Activated CD8-positive, alpha-beta memory T cell treated with anti-CD3 and anti-CD28 coated beads for 48 hours (primary cell): ENCODE data around the gene ADAMTS2.

Experiments
- DNase-seq, 3 experiments: peaks; one replicate each; pipeline ENCODE4 v3.0.0-alpha.2; 2020; ENCODE audit warnings: low read depth in 2 of 3, low spot score in 2 of 3

ADAMTS2 gene

DNA sequence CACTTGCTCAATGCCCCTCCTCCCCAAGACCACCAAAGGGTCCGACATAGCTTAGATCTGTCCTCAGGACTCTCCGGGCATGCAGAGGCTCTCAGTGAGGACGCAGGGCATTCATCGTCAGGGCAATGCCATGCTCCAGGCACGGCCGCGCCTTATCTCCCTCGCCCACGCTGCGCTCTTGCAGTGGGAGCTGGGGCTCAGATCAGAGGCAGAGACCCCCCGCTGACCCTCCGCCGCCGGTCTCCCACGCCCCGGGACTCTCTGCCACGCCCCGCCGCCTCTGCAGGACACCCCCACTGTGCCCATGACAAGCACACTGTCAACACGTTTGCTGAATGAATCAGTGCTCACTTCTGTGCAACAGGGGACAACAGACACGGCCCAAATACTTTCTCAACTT, 140.7 kb downstream of the ADAMTS2 start:
- DNase-seq, result no peak

DNA sequence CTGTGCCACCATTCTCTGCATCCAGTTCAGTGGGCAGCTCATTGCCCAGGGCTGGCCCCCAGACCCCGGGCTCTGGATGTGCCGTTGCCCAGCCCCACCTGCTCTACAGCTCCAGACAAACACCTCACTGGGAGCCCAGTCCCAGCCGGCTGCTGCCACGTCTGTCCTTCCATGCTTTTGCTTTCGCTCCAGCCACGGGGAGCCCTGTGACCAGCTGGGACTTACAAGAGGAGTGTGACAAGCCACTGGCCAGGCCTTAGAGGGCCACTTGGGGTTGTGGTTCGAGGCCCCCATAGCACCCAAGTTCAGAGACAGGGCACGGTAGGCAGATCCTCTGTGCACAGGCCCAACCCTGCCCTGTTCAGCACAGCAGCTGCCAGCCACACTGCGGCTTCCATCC, 142.0 kb downstream of the ADAMTS2 start:
- no peak for DNase-seq

GRCh38 chr5:179201986-179202385, 143.3 kb downstream of the ADAMTS2 start:
- DNase-seq, result no peak

DNA sequence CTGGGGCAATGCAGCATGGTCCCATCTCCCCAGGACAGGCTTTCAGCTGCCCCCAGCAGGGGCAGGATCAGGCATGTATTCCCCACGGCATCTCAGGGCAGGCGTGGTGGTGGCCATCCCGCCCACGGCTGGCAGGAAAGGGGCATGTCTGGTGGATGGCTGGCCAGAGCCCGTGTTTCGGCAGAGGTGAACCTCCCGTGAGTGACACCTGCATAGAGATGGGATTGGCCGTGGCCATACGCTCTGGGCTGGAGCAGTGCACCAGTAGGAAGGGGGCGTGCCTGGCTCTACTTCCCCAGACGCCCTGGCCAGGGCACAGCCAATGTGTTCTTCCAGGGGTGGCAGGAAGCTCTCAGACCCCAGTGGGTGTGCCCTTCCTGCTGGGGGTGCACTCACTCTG, 146.0 kb downstream of the ADAMTS2 start:
- DNase-seq, result no peak

DNA sequence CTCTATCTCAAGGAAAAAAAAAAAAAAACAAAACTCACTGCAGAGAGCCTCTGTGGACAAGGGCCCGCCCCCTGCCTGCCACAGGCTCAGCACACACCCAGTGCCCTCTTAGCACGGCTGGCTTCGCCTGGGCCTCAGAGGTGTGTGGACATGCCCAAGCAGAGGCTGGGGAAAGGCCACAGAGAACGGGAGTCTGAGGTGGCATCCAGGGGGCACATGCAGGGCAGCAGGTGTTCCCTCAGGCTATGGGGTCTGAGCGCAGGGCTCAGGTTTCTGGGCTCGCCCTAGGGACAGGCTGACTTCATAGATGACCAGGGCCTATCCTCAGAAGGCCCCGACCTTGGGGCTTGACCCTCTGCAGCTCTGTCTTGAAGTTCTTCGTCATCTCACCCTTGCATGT, 146.4 kb downstream of the ADAMTS2 start:
- DNase-seq, result no peak

- no peak for DNase-seq
These were observed 148.7 kb downstream of the ADAMTS2 start for GRCh38 chr5:179196405-179197079.

GRCh38 chr5:179195561-179196404, 149.5 kb downstream of the ADAMTS2 start:
- no peak for DNase-seq

DNA sequence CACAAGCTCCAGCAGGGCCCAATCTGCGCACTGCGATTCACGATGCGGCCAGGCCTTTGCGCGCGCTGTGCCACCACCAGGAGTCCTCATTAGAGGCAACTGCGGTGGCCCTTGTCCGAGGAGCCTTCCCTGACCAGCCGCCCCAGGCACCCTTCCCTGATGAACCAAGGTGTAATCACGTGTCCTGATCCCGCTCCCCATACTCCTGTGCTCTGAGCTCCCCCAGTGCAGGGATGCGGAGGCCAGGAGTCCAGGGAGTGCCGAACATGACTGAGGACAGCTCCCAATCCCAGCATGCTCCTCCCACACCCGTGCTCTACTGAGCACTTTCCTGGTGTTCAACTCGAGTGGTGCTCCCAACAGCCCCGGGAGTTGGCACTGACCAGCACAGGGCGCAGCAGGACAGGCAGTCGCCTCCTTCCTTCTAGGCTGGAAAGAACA, 150.3 kb downstream of the ADAMTS2 start:
- DNase-seq, result no peak

DNA sequence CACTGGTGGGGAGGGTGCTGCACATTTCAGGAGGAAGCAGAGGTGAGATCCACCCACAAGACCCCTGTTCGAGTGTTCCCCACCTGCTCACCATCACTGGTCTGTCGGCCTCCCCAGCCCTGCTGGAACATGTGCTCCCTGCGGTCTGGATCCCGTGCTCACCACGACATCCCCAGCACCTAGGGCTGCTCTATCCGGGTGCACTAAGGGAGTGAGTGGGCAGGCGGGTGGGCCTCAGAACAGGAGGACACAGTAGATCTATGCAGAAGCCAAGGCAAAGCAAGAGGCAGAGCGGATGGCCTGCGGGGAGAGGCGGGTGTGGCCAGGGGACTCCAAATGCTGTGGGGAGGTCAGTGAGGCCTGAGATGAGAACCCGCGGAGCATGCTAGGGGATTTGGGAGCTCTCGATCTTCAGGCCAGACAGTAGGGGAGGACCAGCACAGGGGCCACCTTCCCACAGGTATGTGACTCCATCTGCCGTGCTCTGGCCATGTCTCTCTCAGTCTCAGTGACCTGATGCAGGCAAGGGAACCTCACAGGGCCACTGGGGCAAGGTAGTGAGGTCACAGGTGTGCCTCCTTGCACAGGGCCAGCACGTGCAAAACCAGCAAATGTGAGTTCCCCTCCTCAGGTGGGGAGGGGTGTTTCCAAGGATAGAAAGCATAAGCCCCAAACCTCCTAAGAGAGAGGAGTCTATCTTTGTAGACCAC, 150.9 kb downstream of the ADAMTS2 start:
- DNase-seq, result no peak

- DNase-seq, result no peak
These were observed 151.5 kb downstream of the ADAMTS2 start for GRCh38 chr5:179193746-179194145.

- DNase-seq, result no peak
These were observed 152.3 kb downstream of the ADAMTS2 start for GRCh38 chr5:179192891-179193470.

GRCh38 chr5:179192185-179192890, 152.9 kb downstream of the ADAMTS2 start:
- DNase-seq, result no peak

- DNase-seq, result no peak
These were observed 153.6 kb downstream of the ADAMTS2 start for GRCh38 chr5:179191506-179192184.

DNA sequence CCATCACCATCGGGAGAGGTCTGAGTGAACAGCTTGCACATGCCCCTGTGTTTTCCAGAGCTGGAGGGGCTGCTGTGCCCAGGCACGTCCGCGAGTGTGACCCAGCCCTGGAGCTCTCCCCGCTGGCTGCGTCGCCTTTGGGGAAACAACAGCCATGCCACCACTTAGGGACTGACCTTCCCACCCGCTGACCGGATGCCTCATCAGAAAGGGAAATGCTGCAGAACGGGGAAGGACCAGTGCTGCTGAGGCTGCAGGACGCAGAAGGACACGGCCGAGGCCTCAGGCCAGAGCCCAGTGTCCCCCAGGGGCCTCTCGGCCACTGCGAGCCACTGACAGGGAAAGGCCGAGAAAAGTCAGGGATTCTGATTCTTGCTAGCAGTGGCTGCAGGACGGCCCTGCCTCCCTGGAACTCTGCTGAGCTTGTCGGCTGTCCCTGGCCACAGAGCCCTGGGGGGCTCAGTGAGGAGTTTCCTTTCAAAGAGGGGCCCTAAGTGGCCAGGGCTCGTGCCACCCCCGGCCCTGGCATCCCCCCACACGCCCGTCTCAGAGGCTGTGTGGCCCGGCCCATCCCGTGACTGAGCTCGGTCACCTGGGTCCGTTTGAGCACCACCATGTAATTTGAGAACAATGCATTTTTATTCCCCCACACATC, 154.3 kb downstream of the ADAMTS2 start:
- DNase-seq, result no peak

DNA sequence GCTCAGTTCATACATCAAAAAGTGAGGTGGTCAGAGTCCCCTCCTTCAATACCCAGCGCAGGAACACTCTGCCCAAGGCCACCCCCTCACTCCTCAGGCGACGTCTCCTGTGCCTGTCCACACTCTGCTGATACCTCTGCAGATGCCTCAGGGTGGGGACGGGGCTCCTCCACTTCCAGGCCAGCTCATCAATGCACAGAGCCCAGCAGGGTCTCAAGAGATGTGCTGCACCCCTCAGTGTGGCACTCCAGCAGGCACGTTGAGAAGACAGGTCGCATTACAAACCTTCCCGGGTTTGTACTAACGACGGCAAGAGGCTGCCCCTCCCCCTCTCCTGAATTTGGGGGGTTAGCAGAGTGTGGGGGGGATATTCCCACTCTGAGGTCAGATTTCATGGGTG, 156.6 kb downstream of the ADAMTS2 start:
- DNase-seq, result no peak

DNA sequence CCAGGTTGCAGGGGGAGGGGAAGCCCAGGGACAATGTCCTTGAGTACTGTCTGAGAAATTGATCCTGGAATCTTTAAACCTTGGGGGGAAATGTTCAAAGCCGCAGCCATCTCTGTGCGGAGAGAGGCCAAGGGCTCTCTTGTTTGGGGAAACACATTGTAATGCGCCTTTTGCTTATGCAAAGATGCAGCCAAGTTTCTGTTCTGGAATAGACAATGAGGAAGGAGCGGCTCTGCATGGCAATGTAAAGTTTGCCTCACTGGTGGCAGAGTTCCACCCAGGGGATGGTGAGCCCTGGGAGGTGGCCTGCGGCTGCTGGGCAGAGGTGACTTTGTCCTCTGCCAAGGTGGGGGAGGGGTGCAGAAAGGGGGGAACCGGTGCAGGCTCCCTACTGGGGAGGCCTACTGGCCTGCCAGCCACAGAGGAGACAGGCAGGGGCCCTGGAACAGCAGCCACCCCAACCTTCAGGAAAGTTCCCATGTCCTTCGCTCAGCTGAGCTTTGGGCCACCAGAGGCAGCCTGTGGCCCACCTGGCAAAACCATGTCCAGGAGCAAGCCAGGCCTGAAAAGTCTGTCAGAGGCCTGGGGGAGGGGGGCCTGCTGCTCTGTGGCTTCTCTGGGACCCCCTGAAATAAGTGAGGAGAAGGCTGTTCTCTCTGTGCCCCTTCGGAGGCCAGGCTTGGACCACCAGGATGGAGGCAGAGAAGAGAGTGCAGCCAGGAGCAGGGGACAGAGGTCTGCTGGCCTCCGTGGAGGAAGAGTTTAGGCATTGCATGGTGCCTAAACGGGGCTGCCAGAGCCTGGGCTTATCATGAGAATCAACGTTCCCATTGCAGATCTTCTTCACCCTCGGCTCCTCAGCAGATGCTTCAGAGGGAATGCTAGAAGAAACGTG, 157.3 kb downstream of the ADAMTS2 start:
- no peak for DNase-seq

- no peak for DNase-seq
These were observed 158.0 kb downstream of the ADAMTS2 start for GRCh38 chr5:179187229-179187678.

DNA sequence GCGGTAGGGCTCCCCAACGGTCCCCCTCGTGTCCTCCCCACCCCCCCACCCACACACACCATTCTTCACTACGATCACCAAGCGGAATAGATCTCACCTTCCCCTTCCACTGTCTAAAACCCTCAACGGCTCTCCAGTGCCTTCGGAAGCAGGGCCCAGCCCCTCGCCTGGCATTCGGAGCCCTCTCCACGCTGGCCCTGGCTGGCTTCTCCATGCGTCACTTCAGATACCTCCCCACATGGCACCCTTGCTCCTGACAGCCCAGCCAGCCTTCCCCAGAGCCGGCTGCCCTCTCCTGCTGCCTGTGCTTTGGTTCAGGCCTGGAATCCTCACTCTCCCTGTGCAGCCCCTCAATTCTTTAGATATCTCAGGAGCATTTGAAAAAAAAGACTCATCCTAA, 158.5 kb downstream of the ADAMTS2 start:
- no peak for DNase-seq

- DNase-seq, result no peak
These were observed 159.3 kb downstream of the ADAMTS2 start for GRCh38 chr5:179185941-179186411.
